OCI-LY3 (cell line): ENCODE results near the gene GLB1L.

Experiments used
- H2AFZ ChIP-seq: fragments of 200-600, 300-600 bp; shearing (Covaris generic); 2 replicates; pipeline ENCODE4 v1.6.0; 2014; ENCODE audit warnings: antibody characterized with exemption, low read depth, low read length
- H3K27ac ChIP-seq: fragments of 200-600, 300-600 bp; sonication (generic); 2 replicates; pipeline ENCODE4 v1.5.1; 2014; ENCODE audit warnings: mild to moderate bottlenecking, low read length, moderate library complexity, mixed read lengths
- H3K27me3 ChIP-seq: fragments of 200-600, 300-600 bp; sonication (generic); 2 replicates; pipeline ENCODE4 v1.6.1; 2014; ENCODE audit warnings: low read depth, low read length, mixed read lengths
- H3K36me3 ChIP-seq: fragments of 200-600, 300-600 bp; sonication (generic); replicated peaks from 2 replicates; pipeline ENCODE3; 2014; ENCODE audit warnings: low read depth, low read length, mixed read lengths
- H3K4me1 ChIP-seq: fragments of 300-600, 200-600 bp; sonication (generic); 2 replicates; pipeline ENCODE4 v1.6.1; 2014; ENCODE audit warnings: low read length, mixed read lengths
- H3K4me2 ChIP-seq: fragments of 200-600, 300-600 bp; sonication (generic); 2 replicates; pipeline ENCODE4 v1.6.1; 2014; ENCODE audit warnings: low read length, mixed read lengths
- H3K4me3 ChIP-seq: fragments of 300-600, 200-600 bp; sonication (generic); 2 replicates; pipeline ENCODE4 v1.5.1; 2014; ENCODE audit warnings: antibody characterized with exemption, mild to moderate bottlenecking, low read length, moderate library complexity
- H3K79me2 ChIP-seq: fragments of 300-600, 200-600 bp; shearing (Covaris generic); 2 replicates; pipeline ENCODE4 v1.6.1; 2014; ENCODE audit warnings: mild to moderate bottlenecking, low read length, mixed read lengths
- H3K9ac ChIP-seq: fragments of 300-600, 200-600 bp; shearing (Covaris generic); 2 replicates; pipeline ENCODE4 v1.6.0; 2014; ENCODE audit warnings: mild to moderate bottlenecking, low read length, moderate library complexity
- H3K9me3 ChIP-seq: fragments of 200-600, 300-600 bp; shearing (Covaris generic); 2 replicates; pipeline ENCODE4 v1.6.1; 2014; ENCODE audit warnings: low read length, mixed read lengths; ENCODE audit not compliant: insufficient read depth
- H4K20me1 ChIP-seq: fragments of 200-600, 300-600 bp; sonication (generic); 2 replicates; pipeline ENCODE4 v1.6.1; 2016; ENCODE audit warnings: low read length, mixed read lengths; ENCODE audit not compliant: insufficient read depth
- EZH2phosphoT487 ChIP-seq: fragments of 200-600 bp; shearing (Covaris generic); IDR thresholded peaks from 2 replicates; pipeline ENCODE4 v1.6.1; 2018; ENCODE audit warnings: antibody characterized with exemption, mixed run types, low read depth
- TF ChIP-seq, protein P1 (sequence below): fragments of 200-600, 300-600 bp; sonication (generic); IDR thresholded peaks from 2 replicates; pipeline ENCODE4 v1.5.1; 2014; ENCODE audit warnings: antibody characterized with exemption, low read length, low read depth

GLB1L gene

DNA sequence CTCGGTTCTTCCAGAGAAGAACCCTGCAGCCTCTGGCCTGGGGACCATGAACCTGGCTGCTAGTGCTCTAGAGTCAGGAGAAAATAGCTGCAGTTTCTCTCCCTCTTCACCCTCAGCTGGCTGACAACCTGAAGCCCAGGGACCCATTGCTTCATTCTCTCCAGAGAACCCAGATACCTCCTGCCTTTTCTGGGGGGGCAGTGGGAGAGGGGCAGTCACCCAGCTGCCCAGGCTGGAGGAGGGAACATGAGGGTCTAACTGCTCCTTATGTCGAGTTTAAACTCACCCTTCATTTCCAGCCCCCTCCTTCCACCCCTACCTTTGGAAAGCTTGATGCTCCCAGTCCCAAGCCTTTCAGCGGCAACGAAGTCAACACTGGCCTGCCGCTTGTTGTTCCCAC, 46.3 kb downstream of the GLB1L start:
- TF ChIP-seq, protein P1, sequence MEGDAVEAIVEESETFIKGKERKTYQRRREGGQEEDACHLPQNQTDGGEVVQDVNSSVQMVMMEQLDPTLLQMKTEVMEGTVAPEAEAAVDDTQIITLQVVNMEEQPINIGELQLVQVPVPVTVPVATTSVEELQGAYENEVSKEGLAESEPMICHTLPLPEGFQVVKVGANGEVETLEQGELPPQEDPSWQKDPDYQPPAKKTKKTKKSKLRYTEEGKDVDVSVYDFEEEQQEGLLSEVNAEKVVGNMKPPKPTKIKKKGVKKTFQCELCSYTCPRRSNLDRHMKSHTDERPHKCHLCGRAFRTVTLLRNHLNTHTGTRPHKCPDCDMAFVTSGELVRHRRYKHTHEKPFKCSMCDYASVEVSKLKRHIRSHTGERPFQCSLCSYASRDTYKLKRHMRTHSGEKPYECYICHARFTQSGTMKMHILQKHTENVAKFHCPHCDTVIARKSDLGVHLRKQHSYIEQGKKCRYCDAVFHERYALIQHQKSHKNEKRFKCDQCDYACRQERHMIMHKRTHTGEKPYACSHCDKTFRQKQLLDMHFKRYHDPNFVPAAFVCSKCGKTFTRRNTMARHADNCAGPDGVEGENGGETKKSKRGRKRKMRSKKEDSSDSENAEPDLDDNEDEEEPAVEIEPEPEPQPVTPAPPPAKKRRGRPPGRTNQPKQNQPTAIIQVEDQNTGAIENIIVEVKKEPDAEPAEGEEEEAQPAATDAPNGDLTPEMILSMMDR = no peak
- no peak for TF ChIP-seq EZH2phosphoT487

DNA sequence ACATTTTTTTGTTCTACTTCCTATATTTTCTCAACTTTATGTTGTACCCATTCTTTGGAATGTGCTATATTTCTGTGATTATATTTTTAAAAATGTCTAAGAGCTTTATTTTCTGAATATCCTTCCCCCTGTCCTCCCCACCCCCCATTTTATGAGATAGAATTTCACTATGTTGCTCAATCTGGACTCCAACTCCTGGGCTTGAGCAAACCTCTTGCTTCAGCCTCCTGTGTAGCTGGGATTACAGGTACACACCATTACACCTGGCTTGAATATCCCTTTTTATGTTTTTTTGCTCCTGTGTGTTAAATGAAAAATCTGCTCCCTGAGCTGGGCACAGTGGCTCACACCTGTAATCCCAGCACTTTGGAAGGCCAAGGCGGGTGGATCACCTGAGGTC, 47.9 kb downstream of the GLB1L start:
- no peaks in the 10 kb centered on the region for H3K9me3 ChIP-seq
- no peaks in the 10 kb centered on the region for H3K27me3 ChIP-seq
- no peak overlapping the region for H3K4me3 ChIP-seq
- H3K36me3 ChIP-seq = no peaks in the 10 kb centered on the region
- no peaks in the 10 kb centered on the region for H3K4me1 ChIP-seq
- H3K79me2 ChIP-seq = no peaks in the 10 kb centered on the region
- no peaks in the 10 kb centered on the region for H4K20me1 ChIP-seq
- H2AFZ ChIP-seq = no peak overlapping the region
- no peak overlapping the region for H3K27ac ChIP-seq
- H3K9ac ChIP-seq = no peak overlapping the region
- no peak for TF ChIP-seq EZH2phosphoT487
- TF ChIP-seq, protein P1 = no peak
- H3K4me2 ChIP-seq = no peak overlapping the region

More for the DNA sequence above, 46.3 kb downstream of the GLB1L start:
- Histone ChIP-seq H4K20me1 (no peaks in the 10 kb centered on the region), H2AFZ (no peak overlapping the region), H3K4me2 (no peak overlapping the region), H3K36me3 (no peaks in the 10 kb centered on the region), H3K9ac (no peak overlapping the region), H3K79me2 (no peaks in the 10 kb centered on the region), H3K4me3 (no peak overlapping the region), H3K27me3 (no peaks in the 10 kb centered on the region), H3K4me1 (no peaks in the 10 kb centered on the region), H3K9me3 (no peaks in the 10 kb centered on the region), H3K27ac (no peak overlapping the region)

DNA sequence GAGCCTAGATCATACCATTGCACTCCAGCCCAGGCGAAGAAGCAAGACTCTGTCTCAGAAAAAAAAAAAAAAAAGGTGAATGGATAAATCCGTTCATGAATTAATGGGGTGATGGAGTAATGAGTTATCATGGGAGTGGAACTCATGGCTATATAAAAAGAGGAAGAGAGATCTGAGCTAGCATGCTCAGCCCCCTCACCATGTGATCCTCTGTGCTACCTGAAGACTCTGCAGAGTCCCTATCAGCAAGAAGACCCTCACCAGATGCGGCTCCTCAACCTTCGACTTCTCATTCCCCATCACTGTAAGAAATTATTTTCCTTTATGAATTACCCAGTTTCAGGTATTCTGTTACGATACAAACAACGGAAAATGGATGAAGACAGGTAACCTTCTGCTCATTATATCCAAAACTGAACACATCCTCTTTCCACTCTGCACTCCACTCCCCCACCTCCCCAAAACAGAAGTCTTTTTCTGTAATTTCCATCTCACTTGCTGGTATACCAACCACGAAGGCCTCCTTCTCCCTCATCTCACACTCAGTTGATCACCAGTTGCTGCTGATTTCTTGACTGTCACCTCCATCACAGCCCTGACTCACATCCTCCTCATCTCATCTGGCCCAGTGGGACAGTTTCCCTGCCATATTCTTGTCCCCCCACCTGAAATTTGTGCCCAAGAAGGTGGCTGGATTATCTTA, 58.3 kb downstream of the GLB1L start:
- Histone ChIP-seq H3K79me2 (no peaks in the 10 kb centered on the region), H3K9me3 (no peaks in the 10 kb centered on the region), H3K4me3 (no peak overlapping the region), H3K27ac (peak overlapping the region; percentile 40), H3K4me1 (peaks cover 11% of the 10 kb centered on the region), H2AFZ (peak overlapping the region; percentile 39; the same call in 1 of the 2 replicates), H3K27me3 (no peaks in the 10 kb centered on the region), H3K36me3 (peaks cover 7% of the 10 kb centered on the region), H3K9ac (no peak overlapping the region), H4K20me1 (no peaks in the 10 kb centered on the region), H3K4me2 (peak overlapping the region; percentile 35)
- TF ChIP-seq, protein P1 = no peak
- TF ChIP-seq EZH2phosphoT487 = no peak
